GM21390 (cell line): Measurements from ENCODE around the gene MGAT5.

Experiments
- ATAC-seq: cut with Tn5 transposase; IDR thresholded peaks from one replicate; pipeline ENCODE4 v1.9.1; 2021; ENCODE audit not compliant: unreplicated experiment

Gene MGAT5

DNA sequence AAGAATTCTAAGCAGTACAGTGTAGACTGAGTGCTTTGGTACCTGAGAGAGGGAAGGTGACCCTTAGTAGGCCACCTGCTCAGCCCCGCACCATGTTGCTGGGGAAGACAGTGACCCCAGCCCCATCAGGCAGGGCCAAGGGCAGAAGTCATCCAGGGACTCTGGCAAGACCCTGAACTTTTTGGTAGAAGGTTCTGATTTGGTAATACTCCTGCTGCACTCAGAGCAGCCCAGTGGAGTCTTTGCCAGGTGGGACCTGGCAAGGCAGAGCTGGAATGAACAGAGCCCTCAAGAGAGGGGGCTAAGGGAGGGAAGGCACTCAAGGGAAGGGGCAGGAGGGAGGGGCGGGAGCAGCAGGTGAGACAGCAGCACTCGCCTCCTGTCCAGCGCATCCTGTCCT is 191.2 kb downstream of the MGAT5 start:
- ATAC-seq = no peak

DNA sequence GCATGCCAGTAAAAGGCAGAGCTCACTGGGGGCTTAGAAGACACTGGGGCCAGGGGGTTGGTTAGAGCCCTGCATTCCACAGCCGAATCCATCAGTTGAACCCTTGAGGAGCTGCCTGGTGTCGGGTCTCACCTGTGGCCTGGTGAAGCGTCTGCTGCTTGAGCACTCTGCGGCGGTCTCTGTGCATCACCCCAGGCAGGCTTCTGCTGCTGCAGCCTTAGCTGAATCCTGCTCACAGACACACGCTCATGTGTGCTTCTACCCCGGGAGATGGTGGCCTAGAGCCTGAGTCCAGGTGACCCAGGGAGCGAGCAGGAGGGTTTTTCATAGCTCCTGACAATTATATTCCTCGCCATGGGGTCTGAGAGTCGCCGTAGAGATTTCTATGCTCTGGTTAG is 192.1 kb downstream of the MGAT5 start:
- ATAC-seq = no peak

DNA sequence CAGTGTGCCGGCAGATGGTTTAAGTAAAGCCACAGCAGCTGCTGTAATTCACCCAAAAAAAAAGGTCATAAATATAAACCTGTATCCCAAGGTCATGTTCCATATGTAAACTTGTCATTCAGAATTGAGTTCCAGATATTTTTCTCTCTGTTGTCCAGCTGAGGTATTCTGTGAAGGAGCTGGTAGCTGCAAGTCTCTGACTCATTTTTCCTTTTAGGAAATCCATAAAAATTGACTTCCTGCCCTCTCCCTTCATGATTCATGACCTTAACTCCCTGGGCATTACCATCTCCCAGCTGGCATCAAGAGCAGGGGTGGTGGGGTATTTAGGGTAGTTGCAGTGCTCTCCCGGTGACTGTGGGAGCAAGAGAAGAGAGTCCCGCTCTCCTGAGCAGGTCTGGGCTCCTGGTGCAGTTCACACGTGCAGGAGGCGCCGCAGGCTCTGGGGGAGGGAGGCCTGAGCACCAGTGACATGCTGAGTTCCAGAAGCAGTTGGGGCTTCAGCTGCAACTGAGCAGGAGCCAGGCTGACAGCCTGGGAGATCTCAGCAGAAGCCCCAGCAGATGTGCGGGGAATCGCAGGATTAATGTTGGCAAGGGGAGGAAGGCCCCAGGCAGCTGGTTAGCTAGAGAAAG is 192.6 kb downstream of the MGAT5 start:
- no peak for ATAC-seq

DNA sequence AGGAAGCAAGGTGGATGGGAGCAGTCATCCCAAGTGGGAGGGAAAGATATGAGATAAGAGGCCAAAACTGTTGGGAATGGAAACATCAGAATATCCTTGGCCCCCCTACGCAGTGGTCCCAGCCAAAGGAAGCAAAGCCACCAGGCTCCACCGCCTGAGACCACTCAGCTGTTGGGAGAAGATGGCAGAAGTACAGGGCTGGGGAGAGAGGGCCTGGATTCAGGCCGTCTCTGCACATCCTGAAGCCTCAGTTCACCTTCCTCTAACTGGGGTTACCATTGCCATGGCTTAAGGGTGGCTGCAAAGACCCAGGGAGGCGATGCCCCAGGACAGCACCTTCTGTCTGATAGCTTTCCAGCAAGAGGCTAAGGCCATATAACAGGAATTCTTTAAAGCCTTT is 193.8 kb downstream of the MGAT5 start:
- ATAC-seq = no peak

DNA sequence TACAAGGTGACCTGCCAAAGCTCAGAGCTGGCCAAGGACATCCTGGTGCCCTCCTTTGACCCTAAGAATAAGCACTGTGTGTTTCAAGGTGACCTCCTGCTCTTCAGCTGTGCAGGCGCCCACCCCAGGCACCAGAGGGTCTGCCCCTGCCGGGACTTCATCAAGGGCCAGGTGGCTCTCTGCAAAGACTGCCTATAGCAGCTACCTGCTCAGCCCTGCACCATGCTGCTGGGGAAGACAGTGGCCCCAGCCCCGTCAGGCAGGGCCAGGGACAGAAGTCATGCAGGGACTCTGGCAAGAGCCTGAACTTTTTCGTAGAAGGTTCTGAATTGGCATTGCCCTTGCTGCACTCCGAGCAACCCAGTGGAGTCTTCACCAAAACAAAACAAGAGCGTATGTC is 194.8 kb downstream of the MGAT5 start:
- no peak for ATAC-seq

DNA sequence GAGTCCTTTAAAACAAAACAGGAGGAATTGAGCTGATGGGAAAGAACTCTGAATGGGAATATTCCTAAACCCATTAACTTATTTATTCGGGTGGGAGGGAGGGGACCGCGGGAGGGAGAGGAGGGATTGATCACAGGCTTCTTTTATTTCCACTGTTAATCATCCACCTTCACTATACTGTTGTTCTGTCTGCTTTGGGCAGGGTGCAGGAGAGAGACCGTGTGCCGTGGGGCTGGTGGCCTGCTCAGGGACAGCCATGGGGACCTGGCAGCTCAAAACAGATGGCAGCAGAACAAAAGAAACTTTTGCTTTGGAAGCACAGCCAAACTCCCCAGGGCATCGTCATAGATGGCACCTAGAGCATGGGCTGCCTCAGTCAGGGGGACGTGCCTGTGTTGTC is 195.3 kb downstream of the MGAT5 start:
- no peak for ATAC-seq

DNA sequence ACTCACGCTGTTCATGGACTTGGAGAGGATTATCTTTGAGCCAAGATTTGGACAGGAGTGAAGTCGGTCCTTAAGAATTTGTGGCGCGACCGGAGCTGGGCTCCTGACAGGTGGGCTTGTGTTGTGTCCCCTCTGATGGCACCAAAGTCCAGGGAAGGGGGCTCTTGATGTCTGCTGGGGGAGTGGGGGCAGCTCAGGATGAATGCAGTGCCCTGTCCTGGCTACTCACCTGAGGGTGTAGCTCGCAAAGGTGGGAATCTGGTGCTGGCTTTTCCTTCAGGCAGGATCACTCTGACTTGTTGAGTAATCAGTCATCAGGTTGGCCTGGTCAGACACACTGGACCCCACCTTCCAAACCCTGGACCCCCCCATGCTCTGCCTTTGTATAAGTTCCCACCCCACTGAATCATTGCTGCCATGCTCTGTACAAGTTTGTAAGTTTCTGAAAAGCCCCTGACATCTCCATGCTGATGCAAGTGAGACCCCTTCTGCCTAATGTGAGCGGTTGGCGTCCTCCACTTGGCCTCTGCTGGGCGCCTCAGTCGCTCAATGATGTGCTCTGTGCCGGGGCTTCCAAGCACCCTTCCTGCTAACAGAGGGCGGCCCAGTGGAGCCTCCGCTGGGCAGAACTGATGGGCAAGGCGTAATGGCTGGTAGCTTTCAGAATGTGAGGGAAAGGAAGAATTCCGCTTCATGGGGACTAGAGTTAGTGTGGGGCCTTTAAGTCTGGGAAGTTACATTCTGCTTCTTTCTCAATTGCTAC is 196.1 kb downstream of the MGAT5 start:
- ATAC-seq = no peak

DNA sequence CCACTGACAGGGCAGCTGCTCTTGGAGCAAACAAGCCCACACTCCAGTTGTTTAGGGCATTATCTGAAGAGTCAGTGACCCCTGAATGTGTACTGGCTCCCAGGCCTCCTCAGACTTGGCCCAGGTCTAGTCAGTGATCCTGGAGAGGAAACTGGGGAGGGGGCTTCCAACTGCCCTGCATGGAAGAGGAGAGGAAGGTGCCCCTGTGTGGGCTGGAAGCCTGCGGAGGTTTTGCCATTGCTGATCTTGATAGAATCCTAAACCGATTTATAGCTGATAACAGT is 197.4 kb downstream of the MGAT5 start:
- ATAC-seq = no peak

DNA sequence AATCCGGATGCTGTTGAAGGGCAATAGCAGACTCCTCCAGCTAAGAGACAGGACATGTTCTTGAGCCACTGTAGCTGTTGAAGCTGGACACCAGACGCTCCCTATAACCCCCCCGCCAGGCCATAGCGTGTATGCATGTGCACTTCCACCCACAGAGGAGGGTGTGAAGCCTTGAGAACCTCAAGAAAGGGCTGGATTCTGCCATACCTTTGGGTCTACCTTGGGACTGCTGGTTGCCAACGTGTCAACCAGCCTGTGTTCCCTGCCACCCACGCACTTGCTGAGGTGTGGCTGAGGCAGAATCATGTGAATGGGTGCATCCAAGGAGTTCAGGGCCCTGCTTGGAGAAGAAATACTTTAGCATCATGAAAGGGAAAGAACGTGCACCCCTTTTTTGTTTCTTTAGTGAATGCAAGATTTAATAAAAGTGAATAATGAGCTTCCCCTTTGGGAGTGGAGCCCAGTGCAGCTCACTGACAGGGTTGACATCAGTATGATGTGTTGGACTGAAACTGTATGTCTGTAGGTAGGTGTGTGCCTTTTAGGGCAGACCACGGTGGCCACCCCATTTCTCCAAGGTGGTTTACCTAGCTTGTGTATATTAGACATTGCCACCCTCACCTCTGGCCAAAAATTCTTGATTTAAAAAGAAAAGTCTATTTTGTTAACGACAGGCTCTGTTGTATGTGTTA is 198.3 kb downstream of the MGAT5 start:
- ATAC-seq = no peak

DNA sequence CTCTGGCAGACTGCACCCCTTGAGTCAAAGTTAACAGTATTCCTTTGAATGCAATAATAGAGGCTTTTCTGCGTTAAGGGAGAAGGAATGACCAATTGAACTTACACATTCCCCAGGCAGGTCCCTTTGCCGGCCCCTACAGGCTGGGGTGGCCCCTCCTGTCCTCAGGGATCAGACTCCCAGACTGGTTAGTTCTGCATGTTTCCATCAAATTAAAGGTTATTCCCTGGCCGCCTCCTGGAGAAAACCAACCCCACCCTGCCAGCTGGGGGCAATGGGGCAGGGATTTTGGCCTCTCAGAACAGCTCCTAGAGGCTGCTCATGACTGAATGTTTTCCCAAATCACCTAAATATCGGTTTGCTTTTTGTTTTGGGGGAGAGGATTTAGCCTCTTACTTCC is 199.6 kb downstream of the MGAT5 start:
- ATAC-seq = no peak

DNA sequence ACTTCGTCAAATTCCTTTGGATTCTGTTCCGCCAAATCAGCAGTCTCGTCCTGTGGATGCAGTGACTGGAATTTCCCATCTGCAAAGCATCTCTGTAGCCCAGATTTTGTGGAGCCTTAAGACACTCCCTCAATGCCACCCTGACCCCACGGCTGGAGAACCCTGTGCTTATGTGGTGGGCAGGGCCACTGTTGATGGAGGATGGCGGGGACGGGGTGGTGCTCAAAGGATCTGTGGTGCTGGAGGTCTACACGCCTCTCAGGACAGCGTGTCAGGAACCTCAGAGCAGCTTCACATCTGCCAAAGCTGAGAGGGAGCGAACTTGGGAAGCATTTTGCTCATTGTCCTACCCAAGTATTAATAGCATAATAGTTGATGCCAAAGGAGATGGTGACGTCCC is 200.1 kb downstream of the MGAT5 start:
- ATAC-seq = no peak

DNA sequence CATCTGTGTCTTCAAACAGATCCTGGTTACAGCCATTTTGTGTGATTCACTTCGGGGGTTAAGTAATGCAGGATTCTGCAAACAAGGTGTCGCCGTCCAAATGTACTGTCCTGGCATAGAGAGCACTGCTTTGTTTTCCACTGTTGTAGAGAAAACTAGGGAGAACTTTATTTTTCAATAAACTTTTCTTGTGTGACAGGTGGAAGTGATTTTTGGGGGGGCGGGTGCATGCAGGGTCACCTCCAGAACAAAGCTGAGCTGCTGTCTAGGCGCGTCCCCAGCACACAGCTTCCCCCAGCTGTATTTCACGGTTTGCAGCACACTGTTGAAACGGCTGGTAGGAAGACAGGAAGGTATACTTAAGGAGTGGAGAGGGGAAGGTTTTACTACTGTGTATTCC is 200.6 kb downstream of the MGAT5 start:
- no peak for ATAC-seq

DNA sequence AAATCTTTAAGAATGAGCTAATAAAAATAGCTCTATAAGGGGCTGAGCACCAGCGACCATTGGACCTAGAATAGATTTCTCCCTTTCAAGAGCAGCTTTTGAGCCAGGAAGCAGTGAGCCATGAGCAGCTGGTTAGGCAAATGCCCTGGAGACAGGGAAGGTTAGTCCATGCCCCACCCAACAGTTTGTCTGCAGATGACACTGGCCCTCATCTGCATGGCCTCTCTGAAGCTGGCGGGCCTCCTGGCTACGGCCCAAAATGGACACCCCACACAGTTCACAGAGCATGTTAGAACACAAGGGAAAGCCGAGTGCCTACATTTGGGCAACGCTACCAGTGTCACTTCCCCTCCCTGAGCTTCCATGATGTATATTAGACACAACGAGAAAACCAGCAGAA is 201.1 kb downstream of the MGAT5 start:
- ATAC-seq = no peak

DNA sequence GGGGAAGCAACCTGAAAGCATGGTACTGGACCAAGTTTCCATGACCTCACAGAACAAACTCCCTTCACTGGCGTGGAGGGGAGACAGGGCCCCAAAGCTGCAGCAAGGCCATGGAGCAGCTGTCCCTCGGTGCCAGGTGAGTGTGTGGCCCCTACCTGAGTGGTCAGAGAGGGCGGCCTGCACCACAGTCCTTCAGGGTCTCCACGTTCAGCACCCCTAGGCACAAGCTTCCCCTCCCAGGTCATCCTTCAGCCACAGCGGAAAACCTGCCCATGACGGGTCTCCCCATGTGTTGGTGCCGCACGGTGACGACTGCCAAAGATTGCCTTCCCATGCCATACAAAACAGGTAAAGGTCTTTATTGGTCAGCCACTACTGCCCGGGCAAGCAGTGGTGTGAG is 201.6 kb downstream of the MGAT5 start:
- no peak for ATAC-seq

DNA sequence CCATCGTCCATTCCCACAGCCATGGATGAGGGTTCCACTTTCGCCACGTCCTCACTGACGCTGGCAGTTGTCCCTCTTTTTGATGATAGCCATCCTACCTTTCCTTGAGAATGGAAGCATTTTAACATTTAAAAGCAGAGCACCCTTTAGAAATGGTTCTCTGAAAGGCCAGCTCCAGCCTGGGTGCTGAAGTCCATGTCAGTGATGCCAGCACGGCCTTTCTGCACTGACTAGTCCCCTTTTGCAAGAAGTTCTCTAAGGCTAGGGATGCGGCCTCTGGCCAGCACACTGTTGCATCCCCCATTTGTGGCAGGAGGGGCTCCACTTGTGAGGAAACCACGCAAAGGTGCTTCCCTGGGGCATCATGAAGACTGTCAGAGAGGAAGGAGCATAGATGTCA is 203.5 kb downstream of the MGAT5 start:
- no peak for ATAC-seq

DNA sequence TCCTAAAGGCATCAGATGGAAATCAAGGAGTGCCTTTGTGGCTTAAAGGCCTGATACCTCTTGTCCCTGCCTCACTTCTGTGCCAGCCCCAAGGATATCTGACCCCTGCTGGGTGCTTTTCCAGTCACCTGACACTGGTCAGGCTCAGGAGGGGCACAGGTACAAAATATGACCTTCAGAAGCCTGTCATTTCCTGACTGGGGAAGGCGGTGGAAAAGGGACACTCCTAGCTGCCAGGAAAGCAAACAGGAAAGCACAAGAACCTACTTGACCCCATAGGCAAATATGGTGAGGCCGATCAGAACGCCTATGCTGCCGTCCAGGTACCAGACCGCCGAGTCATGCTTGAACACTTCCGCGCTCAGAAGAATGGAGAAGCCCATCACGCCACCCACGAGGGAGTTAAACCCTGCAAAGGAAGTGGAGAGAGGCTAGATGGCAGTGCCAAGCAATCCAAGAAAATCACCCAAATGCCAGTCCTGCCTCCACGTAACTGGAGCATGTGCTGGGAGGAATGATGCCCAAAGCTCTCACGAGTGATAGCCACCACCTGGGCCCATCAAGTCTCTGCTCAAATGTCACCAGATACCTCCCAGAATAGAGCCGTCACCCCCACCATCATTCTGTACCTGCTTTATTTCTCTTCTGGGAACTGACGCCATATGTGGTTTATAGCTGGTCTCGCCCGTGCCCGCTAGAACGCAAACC is 204.0 kb downstream of the MGAT5 start:
- ATAC-seq = no peak

DNA sequence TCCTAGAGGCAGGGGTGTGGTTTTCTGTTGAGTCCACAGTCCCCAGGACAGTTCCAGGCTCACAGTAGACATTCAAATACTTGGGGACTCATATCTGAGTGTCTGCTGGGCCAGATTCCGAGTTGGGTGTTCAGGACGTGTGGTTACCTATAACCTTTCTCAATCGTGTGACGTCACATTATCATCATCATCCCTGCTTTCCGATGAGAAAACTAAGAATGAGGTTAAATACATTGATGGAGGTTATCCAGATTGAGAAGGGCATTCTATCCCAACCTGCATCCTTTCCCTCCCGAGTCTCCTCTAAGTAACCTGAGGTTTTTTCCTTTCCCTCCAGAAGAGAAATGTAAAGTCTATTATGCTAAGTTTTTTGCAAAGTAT is 204.6 kb downstream of the MGAT5 start:
- ATAC-seq = no peak

DNA sequence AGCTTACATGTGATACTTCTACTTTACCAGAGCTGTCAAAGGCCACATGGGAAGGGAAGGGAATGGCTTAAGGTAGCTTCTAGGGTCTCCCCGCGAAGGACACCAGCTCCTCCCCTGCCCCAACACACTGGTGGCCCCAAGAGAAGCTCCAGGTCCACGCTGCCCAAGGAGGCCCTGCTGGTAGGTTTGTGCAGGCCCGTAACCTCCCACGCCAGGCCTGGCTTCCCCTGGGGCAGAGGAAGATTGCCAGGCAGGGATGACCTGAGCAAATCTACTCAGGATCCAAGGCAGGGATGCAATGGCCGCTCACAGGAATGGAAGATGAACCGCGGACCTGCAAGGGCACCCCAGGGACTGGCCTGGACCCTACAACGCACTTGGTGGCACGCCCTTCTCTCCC is 205.1 kb downstream of the MGAT5 start:
- ATAC-seq = no peak

DNA sequence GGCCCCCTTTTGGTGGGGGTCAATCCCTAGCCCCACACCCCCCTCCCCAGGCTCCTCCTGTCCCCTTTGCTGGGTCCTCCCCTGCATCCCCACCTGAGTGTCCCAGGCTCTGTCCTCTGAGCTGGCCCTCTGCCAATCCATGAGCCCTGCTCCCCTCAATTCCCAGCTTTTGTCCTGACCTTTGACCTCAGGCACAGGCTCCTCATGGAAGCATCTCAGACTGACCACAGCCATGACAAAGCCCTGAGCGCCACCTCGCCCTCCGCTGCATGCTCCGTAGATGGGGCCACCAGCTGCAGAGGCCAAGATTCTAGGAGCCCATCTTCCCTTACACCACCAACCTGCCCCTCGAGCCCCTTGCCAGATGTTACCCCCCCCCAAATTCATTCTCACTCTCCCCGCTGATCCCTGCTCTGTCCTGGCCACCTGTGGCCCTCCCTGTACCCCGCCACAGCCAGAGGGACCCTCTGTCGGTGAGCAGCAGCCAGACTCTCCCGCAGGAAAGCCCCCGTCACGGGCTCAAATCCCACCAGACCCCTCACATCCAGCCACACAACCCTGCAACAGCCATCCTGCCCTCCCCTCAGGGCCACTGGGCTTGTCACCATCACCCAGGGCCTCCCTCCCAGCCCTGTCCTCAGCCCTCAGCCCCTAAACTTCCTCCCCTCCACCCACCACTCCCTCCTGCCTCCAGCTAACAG is 206.0 kb downstream of the MGAT5 start:
- no peak for ATAC-seq

DNA sequence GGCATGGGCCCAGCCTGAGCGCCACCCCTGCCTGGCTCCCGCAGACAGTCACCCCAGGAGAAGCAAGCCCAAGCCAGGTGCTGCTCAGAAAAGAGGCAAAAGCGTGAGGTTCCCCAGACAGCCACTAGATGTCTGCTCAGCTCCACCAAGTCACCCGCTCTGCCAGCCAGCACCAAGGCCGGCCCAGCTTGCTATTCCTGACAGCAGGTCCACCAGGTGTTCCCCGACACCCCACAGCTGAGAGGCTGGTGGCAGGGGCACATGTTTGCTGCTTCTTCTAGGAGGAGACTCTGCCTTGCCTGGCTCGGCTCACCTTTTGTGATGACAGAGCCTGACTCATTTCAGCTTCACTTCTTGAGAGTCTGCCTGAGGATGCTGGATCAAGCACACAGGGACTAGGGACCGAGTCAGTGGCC is 206.7 kb downstream of the MGAT5 start:
- ATAC-seq = peak; percentile 83

DNA sequence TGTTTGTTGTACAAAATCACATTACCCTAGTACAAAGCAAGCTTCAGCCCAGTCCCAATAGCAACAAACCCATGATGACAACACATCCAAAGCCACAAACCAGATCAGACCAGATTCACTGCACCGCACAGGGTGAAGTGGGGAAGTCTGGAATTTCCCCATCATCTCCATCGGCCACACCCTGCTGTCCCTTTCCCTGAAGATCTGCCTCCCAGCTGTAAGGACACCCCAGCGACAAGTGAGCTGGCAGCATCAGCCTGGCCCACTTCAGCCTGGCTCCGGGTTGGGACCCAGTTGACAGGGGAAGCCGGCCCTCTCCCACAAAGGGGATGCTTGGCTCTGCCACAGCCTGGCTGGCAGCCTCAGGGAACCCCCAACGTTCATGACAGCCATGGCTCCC is 207.6 kb downstream of the MGAT5 start:
- no peak for ATAC-seq
